ENCODE measurements around the gene SH3GLB2.
A peak's percentile ranks its signal among the peaks of the same experiment; 100 is the strongest.
"Not testable (repeated sequence)": the region's sequence is repeated elsewhere in the genome, so short reads cannot be mapped to it uniquely, and the experiment has no call there.

The SH3GLB2 gene

GRCh38 chr9:129014608-129015007, 13.5 kb downstream of the SH3GLB2 start:
- DNase-seq (ENCODE audit: low read depth in 2 of 2): no peak

- DNase-seq (ENCODE audit: low read depth in 2 of 2): no peak
These were observed 14.0 kb downstream of the SH3GLB2 start for GRCh38 chr9:129014124-129014523.

GRCh38 chr9:129013674-129014073, 14.5 kb downstream of the SH3GLB2 start:
- DNase-seq (ENCODE audit: low read depth in 2 of 2): no peak

GRCh38 chr9:129012893-129013448, 15.2 kb downstream of the SH3GLB2 start:
- DNase-seq (ENCODE audit: low read depth in 2 of 2): no peak

GRCh38 chr9:129012343-129012742, 15.8 kb downstream of the SH3GLB2 start:
- DNase-seq (ENCODE audit: low read depth in 2 of 2): no peak

- DNase-seq (ENCODE audit: low read depth in 2 of 2): no peak
These were observed 16.4 kb downstream of the SH3GLB2 start for GRCh38 chr9:129011761-129012181.

GRCh38 chr9:129011170-129011569, 17.0 kb downstream of the SH3GLB2 start:
- no peak for DNase-seq (ENCODE audit: low read depth in 2 of 2)

- DNase-seq (ENCODE audit: low read depth in 2 of 2): no peak
These were observed 17.7 kb downstream of the SH3GLB2 start for GRCh38 chr9:129010267-129010975.

GRCh38 chr9:129009584-129010141, 18.5 kb downstream of the SH3GLB2 start:
- no peak for DNase-seq (ENCODE audit: low read depth in 2 of 2)

GRCh38 chr9:129008986-129009583, 19.0 kb downstream of the SH3GLB2 start:
- no peak for DNase-seq (ENCODE audit: low read depth in 2 of 2)

GRCh38 chr9:129008469-129008965, 19.6 kb downstream of the SH3GLB2 start:
- no peak for DNase-seq (ENCODE audit: low read depth in 2 of 2)

GRCh38 chr9:129007766-129008468, 20.2 kb downstream of the SH3GLB2 start:
- DNase-seq (ENCODE audit: low read depth in 2 of 2): no peak

- DNase-seq (ENCODE audit: low read depth in 2 of 2): no peak
These were observed 20.9 kb downstream of the SH3GLB2 start for GRCh38 chr9:129007035-129007765.

GRCh38 chr9:129006328-129007034, 21.6 kb downstream of the SH3GLB2 start:
- peak; percentile 13 to 21 for DNase-seq (ENCODE audit: low read depth in 2 of 2)

GRCh38 chr9:129005336-129005997, 22.7 kb downstream of the SH3GLB2 start:
- no peak for DNase-seq (ENCODE audit: low read depth in 2 of 2)

GRCh38 chr9:129004173-129004572, 24.0 kb downstream of the SH3GLB2 start:
- DNase-seq (ENCODE audit: low read depth in 2 of 2): not testable (repeated sequence)

GRCh38 chr9:129002992-129003391, 25.1 kb downstream of the SH3GLB2 start:
- no peak for DNase-seq (ENCODE audit: low read depth in 2 of 2)

- DNase-seq (ENCODE audit: low read depth in 2 of 2): no peak
These were observed 26.4 kb downstream of the SH3GLB2 start for GRCh38 chr9:129001504-129002325.

- no peak for DNase-seq (ENCODE audit: low read depth in 2 of 2)
These were observed 28.4 kb downstream of the SH3GLB2 start for GRCh38 chr9:128999581-129000206.
